H1 (cell line): ENCODE measurements around the gene STK40. TPM values are rescaled to one million over a fixed set of nuclear protein-coding genes. Genes with fewer than 3 reads are reported as not detected.

ENCODE experiments used
- CTCF ChIA-PET: fragments of 300-600 bp; sonication (Branson Sonifier 250); formaldehyde crosslinking; loops from one replicate; lab custom pipeline; 2021; ENCODE audit not compliant: partially characterized antibody; lab: Charles Lee
- POLR2A ChIA-PET: fragments of 300-600 bp; sonication (Branson Sonifier 250); formaldehyde crosslinking; loops from one replicate; lab custom pipeline; 2021; ENCODE audit warnings: inconsistent platforms; ENCODE audit not compliant: partially characterized antibody; lab: Charles Lee
- DNase-seq, 2 experiments: peaks; one replicate each; pipeline versions ENCODE4 v3.0.0 to v3.0.0-alpha.2; 2010 to 2022; ENCODE audit warnings: low spot score in 2 of 2, low read depth in 1 of 2, mixed read lengths in 1 of 2
- FAIRE-seq: peaks from 2 replicates; lab custom pipeline; 2011; peaks lifted over from hg19 to GRCh38; lab: Jason Lieb, UNC
- H2AFZ ChIP-seq: 2 replicates; pipeline ENCODE4 v1.8.1; 2012; ENCODE audit warnings: low read length, inconsistent platforms
- H2AK5ac ChIP-seq: 2 replicates; pipeline ENCODE4 v1.6.1; 2013; ENCODE audit warnings: low read depth, low read length
- H2BK120ac ChIP-seq: replicated peaks from 2 replicates; pipeline ENCODE3; 2013; ENCODE audit warnings: low read depth, low read length, inconsistent platforms
- H2BK12ac ChIP-seq: 2 replicates; pipeline ENCODE4 v1.6.1; 2013; ENCODE audit warnings: low read depth, low read length
- H2BK15ac ChIP-seq: 2 replicates; pipeline ENCODE4 v1.6.1; 2013; ENCODE audit warnings: low read length
- H2BK20ac ChIP-seq: 2 replicates; pipeline ENCODE4 v1.6.1; 2013; ENCODE audit warnings: low read length
- H2BK5ac ChIP-seq: 2 replicates; pipeline ENCODE4 v1.6.1; 2013; ENCODE audit warnings: low read depth, low read length
- H3K14ac ChIP-seq: 2 replicates; pipeline ENCODE4 v1.6.1; 2013; ENCODE audit warnings: inconsistent platforms; ENCODE audit not compliant: insufficient read length
- H3K18ac ChIP-seq: 2 replicates; pipeline ENCODE4 v1.6.1; 2013; ENCODE audit warnings: low read length; ENCODE audit errors: extremely low read depth
- H3K23ac ChIP-seq: 2 replicates; pipeline ENCODE4 v1.6.1; 2013; ENCODE audit warnings: inconsistent platforms; ENCODE audit not compliant: insufficient read length
- H3K23me2 ChIP-seq: 2 replicates; pipeline ENCODE4 v1.6.1; 2013; ENCODE audit warnings: low read depth, low read length
- H3K27ac ChIP-seq: 2 replicates; pipeline ENCODE4 v1.6.1; 2011; ENCODE audit warnings: low read depth, low read length, inconsistent platforms
- H3K27me3 ChIP-seq, 4 experiments: replicated peaks in 1 of 4; 1 replicate in 1 of 4; 2 replicates in 3 of 4; pipeline versions ENCODE4 v1.6.1 to v1.8.1; 2011 to 2013; ENCODE audit warnings: low read length in 3 of 4, mild to moderate bottlenecking in 3 of 4, inconsistent platforms in 2 of 4, mixed read lengths in 2 of 4, moderate library complexity in 1 of 4; ENCODE audit not compliant: control insufficient read depth in 3 of 4, insufficient read depth in 3 of 4; ENCODE audit errors: extremely low read depth in 1 of 4
- H3K36me3 ChIP-seq, 4 experiments: 2 replicates each; pipeline versions ENCODE4 v1.6.1 to v1.8.1; 2011 to 2013; ENCODE audit warnings: mild to moderate bottlenecking in 4 of 4, low read length in 3 of 4, moderate library complexity in 2 of 4, control low read depth in 1 of 4, inconsistent platforms in 1 of 4; ENCODE audit not compliant: insufficient read depth in 4 of 4, control insufficient read depth in 2 of 4
- H3K4ac ChIP-seq: replicated peaks from 2 replicates; pipeline ENCODE3; 2013; ENCODE audit warnings: low read length, low read depth, mixed read lengths, inconsistent platforms; ENCODE audit not compliant: insufficient read length
- H3K4me1 ChIP-seq, 4 experiments: replicated peaks in 1 of 4; 1 replicate in 1 of 4; 2 replicates in 3 of 4; pipeline versions ENCODE4 v1.6.1 to v1.8.1; 2011 to 2013; ENCODE audit warnings: low read length in 3 of 4, inconsistent platforms in 2 of 4, mixed read lengths in 1 of 4; ENCODE audit not compliant: insufficient read depth in 4 of 4, control insufficient read depth in 3 of 4
- H3K4me2 ChIP-seq, 2 experiments: 2 replicates each; pipeline versions ENCODE4 v1.6.1 to v1.8.1; 2011 to 2013; ENCODE audit warnings: low read depth in 2 of 2, low read length in 2 of 2, control low read depth in 1 of 2, inconsistent platforms in 1 of 2, mild to moderate bottlenecking in 1 of 2; ENCODE audit not compliant: insufficient read depth in 1 of 2
- H3K4me3 ChIP-seq, 4 experiments: fragments of 200-600, 300-600 bp in 1 of 4; sonication (generic), shearing (Covaris generic), sonication (Bioruptor Twin) in 1 of 4; 2 replicates each; pipeline versions ENCODE4 v1.5.1 to v1.8.1; 2011 to 2016; ENCODE audit warnings: low read length in 4 of 4, low read depth in 3 of 4, control low read depth in 2 of 4, inconsistent platforms in 2 of 4, mild to moderate bottlenecking in 2 of 4, mixed read lengths in 1 of 4, moderate library complexity in 1 of 4; ENCODE audit not compliant: insufficient read depth in 2 of 4; ENCODE audit errors: extremely low read depth in 1 of 4
- H3K56ac ChIP-seq: replicated peaks from 2 replicates; pipeline ENCODE3; 2013; ENCODE audit warnings: low read depth, mild to moderate bottlenecking, mixed read lengths, low read length, inconsistent platforms; ENCODE audit not compliant: insufficient read length
- H3K79me1 ChIP-seq: 2 replicates; pipeline ENCODE4 v1.6.1; 2013; ENCODE audit warnings: low read depth, low read length, control low read depth
- H3K79me2 ChIP-seq, 2 experiments: 2 replicates each; pipeline versions ENCODE4 v1.6.1 to v1.8.1; 2012 to 2013; ENCODE audit warnings: low read length in 2 of 2, mild to moderate bottlenecking in 2 of 2, inconsistent platforms in 1 of 2; ENCODE audit not compliant: insufficient read depth in 2 of 2, control insufficient read depth in 1 of 2
- H3K9ac ChIP-seq, 4 experiments: replicated peaks in 1 of 4; 1 replicate in 1 of 4; 2 replicates in 3 of 4; pipeline versions ENCODE4 v1.6.1 to v1.8.1; 2011 to 2013; ENCODE audit warnings: low read depth in 3 of 4, low read length in 3 of 4, control low read depth in 2 of 4, mild to moderate bottlenecking in 2 of 4, moderate library complexity in 2 of 4, inconsistent platforms in 1 of 4; ENCODE audit errors: extremely low read depth in 1 of 4
- H3K9me3 ChIP-seq, 2 experiments: 2 replicates each; pipeline versions ENCODE4 v1.6.1 to v1.8.1; 2012 to 2013; ENCODE audit warnings: mild to moderate bottlenecking in 2 of 2, moderate library complexity in 2 of 2, control low read depth in 1 of 2, inconsistent platforms in 1 of 2, low read depth in 1 of 2, low read length in 1 of 2, mixed read lengths in 1 of 2; ENCODE audit not compliant: insufficient read depth in 2 of 2
- H4K20me1 ChIP-seq, 2 experiments: replicated peaks in 1 of 2; 2 replicates each; pipeline versions ENCODE3 to v1.8.1; 2011 to 2013; ENCODE audit warnings: inconsistent platforms in 2 of 2, low read length in 2 of 2, mild to moderate bottlenecking in 1 of 2; ENCODE audit not compliant: insufficient read depth in 2 of 2, control insufficient read depth in 1 of 2
- H4K5ac ChIP-seq: 2 replicates; pipeline ENCODE4 v1.6.1; 2013; ENCODE audit warnings: low read length, low read depth, mixed read lengths, inconsistent platforms; ENCODE audit not compliant: insufficient read length
- H4K8ac ChIP-seq: 2 replicates; pipeline ENCODE4 v1.8.0; 2013; ENCODE audit warnings: mild to moderate bottlenecking, moderate library complexity, low read length, inconsistent platforms; ENCODE audit not compliant: insufficient read depth; ENCODE audit errors: extremely low read depth
- H4K91ac ChIP-seq: replicated peaks from 2 replicates; pipeline ENCODE3; 2013; ENCODE audit warnings: low read length, mixed read lengths, inconsistent platforms; ENCODE audit not compliant: insufficient read length
- CEBPB ChIP-seq: IDR thresholded peaks from 2 replicates; pipeline ENCODE4 v1.6.1; 2012; ENCODE audit warnings: low read depth, low read length
- CHD1 ChIP-seq: IDR thresholded peaks from 2 replicates; pipeline ENCODE4 v1.6.1; 2012; ENCODE audit warnings: low read depth, low read length, improper control_type of control experiment
- EZH2 ChIP-seq: fragments of 200-600 bp; sonication (generic); IDR thresholded peaks from 2 replicates; pipeline ENCODE4 v1.7.1; 2012; ENCODE audit warnings: low read depth, mild to moderate bottlenecking, moderate library complexity, low read length, inconsistent platforms; ENCODE audit not compliant: severe bottlenecking
- KDM4A ChIP-seq: IDR thresholded peaks from one replicate; pipeline ENCODE4 v1.7.1; 2012; ENCODE audit warnings: low read depth, mild to moderate bottlenecking, moderate library complexity, low read length, inconsistent platforms; ENCODE audit not compliant: severe bottlenecking
- KDM5A ChIP-seq: fragments of 200-600 bp; IDR thresholded peaks from 2 replicates; pipeline ENCODE4 v1.7.1; 2012; ENCODE audit warnings: mild to moderate bottlenecking, low read length, inconsistent platforms, mixed read lengths
- NRF1 ChIP-seq: IDR thresholded peaks from 2 replicates; pipeline ENCODE4 v1.6.1; 2011; ENCODE audit warnings: mild to moderate bottlenecking, low read depth, low read length, improper control_type of control experiment
- RXRA ChIP-seq: IDR thresholded peaks from 2 replicates; pipeline ENCODE4 v1.6.1; 2011; ENCODE audit warnings: low read depth, mild to moderate bottlenecking, low read length, moderate library complexity; ENCODE audit not compliant: insufficient read depth
- SIN3A ChIP-seq, 2 experiments: IDR thresholded peaks in 1 of 2; conservative IDR thresholded peaks in 1 of 2; 2 replicates each; pipeline ENCODE4 v1.6.1; 2011 to 2012; ENCODE audit warnings: low read length in 2 of 2, improper control_type of control experiment in 1 of 2, low read depth in 1 of 2, mild to moderate bottlenecking in 1 of 2
- SIX5 ChIP-seq: IDR thresholded peaks from 2 replicates; pipeline ENCODE4 v1.6.1; 2011; ENCODE audit warnings: mild to moderate bottlenecking, low read depth, low read length
- SP4 ChIP-seq: IDR thresholded peaks from 2 replicates; pipeline ENCODE4 v1.6.1; 2012; ENCODE audit warnings: low read length, inconsistent platforms
- SUZ12 ChIP-seq: fragments of 200-600 bp; sonication (generic); IDR thresholded peaks from 2 replicates; pipeline ENCODE4 v1.6.1; 2012; ENCODE audit warnings: mild to moderate bottlenecking, inconsistent platforms, low read length, moderate library complexity, mixed read lengths
- TAF7 ChIP-seq: optimal IDR thresholded peaks from 2 replicates; pipeline ENCODE3; 2011; ENCODE audit warnings: low read depth, mild to moderate bottlenecking, inconsistent platforms, low read length, moderate library complexity, borderline replicate concordance
- WGBS, 2 experiments: shearing (Covaris generic) in 1 of 2; methylation state at CpG; one replicate each; pipeline versions ENCODE4 v1.1.6 to v1.1.7; 2013 to 2015; ENCODE audit warnings: low lambda C conversion rate in 2 of 2, mixed read lengths in 2 of 2, inconsistent platforms in 1 of 2, low coverage in 1 of 2, missing lambda C conversion rate in 1 of 2; ENCODE audit not compliant: insufficient replicate concordance in 2 of 2, insufficient coverage in 1 of 2, insufficient read length in 1 of 2; ENCODE audit errors: extremely low coverage in 1 of 2, missing lambda C conversion rate in 1 of 2; 5-methylcytosine and 5-hydroxymethylcytosine counted together
- polyA plus RNA-seq, 7 experiments: library from polyadenylated mRNA; depleted of rRNA in 3 of 7; stranded (reverse) in 5 of 7; unstranded in 2 of 7; fragments of >200 nt in 5 of 7; fragments of 200-250 nt in 2 of 7; gene quantifications; 1 replicate in 5 of 7; 2 replicates in 1 of 7; 4 replicates in 1 of 7; pipeline versions ENCODE4 v1.2.1 to v1.2.3, GENCODE V29; 2011 to 2013; ENCODE audit warnings: missing spikeins in 2 of 7, mixed read lengths in 2 of 7
- total RNA-seq: library from RNA; stranded (reverse); fragmentation: NEBNext Ultra II Directional; extraction: Animal tissue kit (Norgen Biotek cat#: 25700); gene quantifications from 2 replicates; pipeline ENCODE4 v1.2.1, GENCODE V29; 2021

STK40 gene
- total and polyA plus RNA-seq, 2 of the 8 experiments (the other 6 are each of a cell fraction or from before 2014, with no cell fraction given), result 13.6 to 28.6 TPM

GRCh38 chr1:36377791-36378492, 7.8 kb downstream of the STK40 start:
- ChIA-PET POLR2A (interaction anchor here (1.3 kb wide), 1 partner anchor 12 kb away, joined by 3 read pairs; no protein-coding TSS in a partner anchor), CTCF (interaction anchor here (1.0 to 9.8 kb wide), 5 partner anchors 9 to 46 kb away, joined by 3 to 90 read pairs (median 5); no protein-coding TSS in a partner anchor)
- Histone ChIP-seq H3K36me3 (no peaks in the 10 kb centered on the region), H3K14ac (no peak overlapping the region), H3K4me1 (peaks cover 4 to 17% (median 10%) of the 10 kb centered on the region in 4 experiments), H2AK5ac (no peak overlapping the region), H2BK12ac (no peak overlapping the region), H3K18ac (no peak overlapping the region), H3K79me2 (peaks cover 4 to 74% of the 10 kb centered on the region in 2 experiments; a peak in 3 of 4 replicates), H3K79me1 (peaks cover 14% of the 10 kb centered on the region), H3K4me3 (no peak overlapping the region), H3K9me3 (no peaks in the 10 kb centered on the region), H3K27ac (no peak overlapping the region), H4K8ac (no peak overlapping the region), H2BK5ac (no peak overlapping the region; the same call in 1 of the 2 replicates), H3K23me2 (no peaks in the 10 kb centered on the region), H2BK120ac (no peak overlapping the region), H3K9ac (no peak overlapping the region), H2BK15ac (no peak overlapping the region), H2BK20ac (no peak overlapping the region), H3K23ac (no peak overlapping the region), H2AFZ (no peak overlapping the region), H4K20me1 (peaks cover 0 to 10% of the 10 kb centered on the region in 2 experiments), H4K91ac (no peak overlapping the region), H3K56ac (no peak overlapping the region), H3K27me3 (no peaks in the 10 kb centered on the region), H4K5ac (no peak overlapping the region), H3K4ac (no peak overlapping the region), H3K4me2 (no peak overlapping the region)
- WGBS, 2 experiments, result 88% methylated on average over 3 of the region's 4 CpGs; no CpG with 5 or more reads in 1 of the 2 experiments
- no peak for FAIRE-seq
- DNase-seq, result no peak
- no peak for TF ChIP-seq SUZ12
- no peak for TF ChIP-seq NRF1
- no peak for TF ChIP-seq SIX5
- TF ChIP-seq TAF7, result no peak
- TF ChIP-seq KDM4A, result no peak
- no peak for TF ChIP-seq RXRA
- no peak for TF ChIP-seq CEBPB
- TF ChIP-seq KDM5A, result no peak
- TF ChIP-seq EZH2, result no peak
- no peak for TF ChIP-seq CHD1
- no peak for TF ChIP-seq SP4
- TF ChIP-seq SIN3A (conservative IDR thresholded peaks at IDR 0.05 in 1 of 2, IDR thresholded peaks at IDR 0.05 in 1 of 2; ENCODE audit: low read depth in 1 of 2, low read length in 2 of 2), result no peak
